ENCODE data around the gene HPSE2.
A peak's percentile ranks its signal among the peaks of the same experiment; 100 is the strongest.

The HPSE2 gene

DNA sequence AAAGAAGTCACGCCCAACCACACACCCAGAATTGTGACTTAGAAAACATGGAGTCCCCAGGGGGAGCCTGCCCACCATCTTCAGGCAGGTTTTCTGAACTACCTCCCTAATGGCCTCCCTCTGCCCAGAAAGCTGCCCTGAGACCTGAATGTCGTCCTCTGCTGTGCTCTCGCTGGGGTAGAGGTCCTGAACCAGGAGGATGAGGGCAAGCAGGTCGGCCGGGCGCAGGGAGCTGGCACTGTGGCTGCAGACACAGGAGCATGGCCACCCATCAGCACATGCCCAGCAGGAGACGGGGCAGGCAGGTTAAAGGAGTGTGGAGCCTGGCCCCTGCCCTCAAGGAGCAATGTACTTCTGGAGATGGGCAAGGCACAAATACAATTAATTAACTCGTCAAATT, 805.2 kb downstream of the HPSE2 start:
- H3K4me3 ChIP-seq (ENCODE audit: low read depth, low read length): no peak overlapping the region
- TF ChIP-seq, protein P1, sequence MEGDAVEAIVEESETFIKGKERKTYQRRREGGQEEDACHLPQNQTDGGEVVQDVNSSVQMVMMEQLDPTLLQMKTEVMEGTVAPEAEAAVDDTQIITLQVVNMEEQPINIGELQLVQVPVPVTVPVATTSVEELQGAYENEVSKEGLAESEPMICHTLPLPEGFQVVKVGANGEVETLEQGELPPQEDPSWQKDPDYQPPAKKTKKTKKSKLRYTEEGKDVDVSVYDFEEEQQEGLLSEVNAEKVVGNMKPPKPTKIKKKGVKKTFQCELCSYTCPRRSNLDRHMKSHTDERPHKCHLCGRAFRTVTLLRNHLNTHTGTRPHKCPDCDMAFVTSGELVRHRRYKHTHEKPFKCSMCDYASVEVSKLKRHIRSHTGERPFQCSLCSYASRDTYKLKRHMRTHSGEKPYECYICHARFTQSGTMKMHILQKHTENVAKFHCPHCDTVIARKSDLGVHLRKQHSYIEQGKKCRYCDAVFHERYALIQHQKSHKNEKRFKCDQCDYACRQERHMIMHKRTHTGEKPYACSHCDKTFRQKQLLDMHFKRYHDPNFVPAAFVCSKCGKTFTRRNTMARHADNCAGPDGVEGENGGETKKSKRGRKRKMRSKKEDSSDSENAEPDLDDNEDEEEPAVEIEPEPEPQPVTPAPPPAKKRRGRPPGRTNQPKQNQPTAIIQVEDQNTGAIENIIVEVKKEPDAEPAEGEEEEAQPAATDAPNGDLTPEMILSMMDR (IDR thresholded peaks at IDR 0.05; ENCODE audit: borderline replicate concordance, insufficient read depth, low read depth, low read length): no peak

DNA sequence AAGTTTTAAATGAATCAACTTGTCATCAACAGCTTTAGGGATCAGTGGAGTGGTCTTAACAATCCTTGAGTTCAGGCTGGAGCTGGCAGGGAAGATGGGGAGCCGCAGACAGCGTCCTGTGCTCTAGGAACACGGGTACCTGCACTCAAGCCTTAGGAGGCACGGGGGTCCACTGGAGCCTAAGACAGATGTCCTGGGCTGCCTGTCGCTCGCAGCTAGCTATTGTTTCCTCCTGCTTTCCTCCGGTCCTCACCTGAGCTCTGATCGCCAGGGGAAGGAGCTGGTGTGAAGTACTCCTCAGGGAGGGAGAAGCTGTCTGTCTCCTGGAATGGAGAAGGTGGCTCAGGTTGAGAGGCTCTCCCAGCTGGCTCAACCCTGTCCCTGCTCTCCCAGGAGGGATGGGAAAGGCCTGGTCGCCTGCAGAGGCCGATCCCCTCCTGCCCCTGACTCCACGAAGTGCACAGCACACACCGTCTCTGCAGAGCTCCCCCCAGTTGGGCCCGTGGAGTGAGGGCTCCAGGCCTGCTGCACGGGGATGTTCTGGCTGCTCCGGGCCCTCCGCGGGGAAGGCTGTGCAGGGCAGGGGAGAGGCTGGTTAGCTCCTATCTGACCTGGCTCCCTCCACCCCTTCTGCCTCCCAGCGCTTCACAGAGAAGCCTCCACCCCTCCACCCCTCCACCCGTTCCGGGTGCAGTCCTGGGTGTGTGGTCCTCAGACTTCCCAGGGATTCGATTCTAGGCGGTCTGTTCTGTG, 806.2 kb downstream of the HPSE2 start:
- H3K4me3 ChIP-seq (ENCODE audit: low read depth, low read length): no peak overlapping the region
- TF ChIP-seq, protein P1 (IDR thresholded peaks at IDR 0.05; ENCODE audit: borderline replicate concordance, insufficient read depth, low read depth, low read length): no peak

DNA sequence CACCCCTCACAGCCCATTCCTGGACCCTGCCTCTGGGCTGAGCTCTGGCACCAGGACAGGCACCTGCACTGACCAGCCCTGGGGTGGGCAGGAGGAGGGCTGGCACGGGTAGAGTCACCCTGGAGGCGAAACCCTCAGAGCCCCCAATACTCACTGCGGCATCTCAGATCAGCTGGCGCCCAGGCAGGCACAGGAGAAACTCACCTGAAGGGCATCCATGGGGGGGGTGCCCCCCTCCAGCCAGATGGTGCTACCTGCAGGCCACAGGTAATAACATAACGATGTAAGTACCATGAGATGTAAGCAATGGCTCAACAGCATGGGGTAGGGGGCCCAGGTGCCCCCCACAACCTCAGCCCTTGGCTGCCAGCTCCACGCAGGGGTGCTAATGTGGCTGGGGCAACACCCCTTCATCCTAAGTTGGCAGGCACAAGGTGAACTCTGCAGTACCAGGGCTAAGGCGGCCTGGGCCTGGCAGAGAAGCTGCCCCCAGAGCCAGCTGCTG, 808.6 kb downstream of the HPSE2 start:
- TF ChIP-seq, protein P1 (IDR thresholded peaks at IDR 0.05; ENCODE audit: borderline replicate concordance, insufficient read depth, low read depth, low read length): no peak

DNA sequence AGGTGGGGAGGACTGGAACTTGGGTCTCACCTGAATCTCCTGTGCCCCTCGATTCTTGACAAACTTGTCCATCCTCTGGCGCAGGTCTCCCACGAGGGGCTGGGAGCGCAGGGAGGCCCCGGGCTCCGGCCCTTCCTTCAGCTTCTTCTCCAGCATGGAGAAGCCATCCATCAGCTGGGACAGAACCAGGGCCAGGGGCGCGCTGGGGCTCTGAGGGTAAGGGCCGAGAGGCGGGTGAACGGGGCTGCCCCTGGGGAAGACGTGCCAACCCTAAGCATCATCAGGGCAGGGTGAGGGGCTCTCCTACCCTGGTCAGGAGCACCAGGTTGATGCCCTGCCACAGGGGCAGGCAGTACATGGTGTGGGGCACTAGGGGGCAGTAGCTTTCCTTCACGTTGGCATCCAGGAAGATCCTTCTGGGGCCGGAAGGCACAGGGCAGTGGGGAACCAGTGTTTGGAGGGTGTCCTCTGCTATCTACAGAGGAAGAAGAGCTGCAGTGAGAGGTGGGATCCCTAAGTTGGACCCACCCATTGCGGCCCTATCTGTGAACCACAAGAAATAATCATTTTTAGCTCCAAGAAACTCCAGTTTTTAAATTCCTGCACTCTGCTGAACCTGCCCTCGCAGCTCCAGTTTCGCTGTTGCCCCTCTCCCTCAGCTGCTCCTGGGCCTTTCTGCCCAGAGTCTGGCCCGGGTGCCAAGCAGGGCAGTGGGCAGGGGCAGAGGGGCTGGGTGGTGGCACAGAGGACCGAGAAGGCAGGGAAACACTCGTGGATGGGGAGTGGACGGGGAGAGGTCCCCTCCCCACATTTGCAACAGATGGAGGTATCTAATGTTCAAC, 809.9 kb downstream of the HPSE2 start:
- TF ChIP-seq, protein P1 (IDR thresholded peaks at IDR 0.05; ENCODE audit: borderline replicate concordance, insufficient read depth, low read depth, low read length): peak; percentile 90
- no peak overlapping the region for H3K4me3 ChIP-seq (ENCODE audit: low read depth, low read length)

More for the DNA sequence above, 808.6 kb downstream of the HPSE2 start:
- H3K4me3 ChIP-seq (ENCODE audit: low read depth, low read length): no peak overlapping the region

DNA sequence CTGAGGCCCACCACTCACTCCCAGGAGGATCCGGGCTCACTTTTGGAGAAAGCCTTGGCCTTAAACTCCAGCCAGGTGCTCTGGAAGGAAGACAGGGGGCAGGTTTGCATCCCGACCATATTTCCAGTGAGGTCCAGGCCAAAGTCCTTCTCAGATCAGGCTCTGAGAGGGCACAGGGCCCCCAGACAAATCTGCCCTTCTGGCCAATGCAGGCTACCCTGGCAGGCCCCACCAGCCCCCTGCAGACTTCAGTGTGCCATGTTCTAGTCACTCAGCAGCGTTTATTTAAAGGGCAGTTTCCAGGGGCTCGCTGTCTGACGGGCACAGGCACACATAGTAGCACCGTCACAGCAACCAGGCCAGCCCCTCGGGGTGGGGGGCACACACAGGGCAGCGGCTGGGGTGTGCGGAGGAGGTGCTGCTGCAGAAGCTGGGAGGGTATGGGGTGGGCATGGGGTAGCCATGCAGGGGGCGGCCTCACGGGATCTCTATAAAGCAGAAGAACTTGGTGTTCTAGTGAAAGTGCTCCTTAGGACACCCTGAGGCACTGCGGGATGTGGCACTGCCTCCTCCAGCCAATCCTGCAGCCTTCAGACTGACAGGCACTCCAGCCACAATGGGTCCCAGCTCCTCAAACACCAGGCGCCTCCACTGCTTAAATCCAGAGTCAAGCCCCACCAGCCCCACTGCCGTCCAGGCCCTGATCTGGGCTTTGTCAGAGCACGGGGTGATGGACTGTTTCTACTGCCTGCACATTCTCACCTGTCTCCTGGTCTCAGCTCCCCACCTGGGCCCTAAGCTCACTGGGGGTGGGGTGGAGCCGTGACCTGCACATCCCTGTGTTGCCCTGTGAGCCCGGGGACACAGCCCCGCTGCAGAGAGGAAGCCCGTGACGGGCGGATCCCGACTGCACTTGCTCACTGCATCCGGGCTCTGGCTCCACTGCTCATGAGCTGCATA, 811.1 kb downstream of the HPSE2 start:
- H3K4me3 ChIP-seq (ENCODE audit: low read depth, low read length): no peak overlapping the region
- TF ChIP-seq, protein P1 (IDR thresholded peaks at IDR 0.05; ENCODE audit: borderline replicate concordance, insufficient read depth, low read depth, low read length): no peak

DNA sequence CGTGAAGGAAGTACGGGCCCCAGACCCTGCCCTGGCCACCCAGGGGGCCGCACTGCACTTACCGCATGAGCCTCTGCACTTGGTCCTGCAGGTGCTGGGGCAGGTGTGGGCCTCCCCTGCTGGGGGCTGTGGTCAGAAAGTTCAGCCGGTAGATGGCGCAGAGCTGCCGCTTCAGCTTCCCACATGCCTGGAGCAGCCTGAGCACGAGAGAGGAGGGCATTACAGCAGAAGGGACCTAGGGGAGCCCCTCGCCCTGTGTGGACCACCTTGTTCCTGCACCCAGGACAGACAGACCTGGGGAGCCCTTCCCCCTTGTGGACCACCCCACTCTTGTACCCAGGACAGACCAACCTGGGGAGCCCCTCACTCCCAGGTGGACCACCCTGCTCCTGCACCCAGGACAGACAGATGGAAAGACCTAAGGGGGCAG, 811.9 kb downstream of the HPSE2 start:
- TF ChIP-seq, protein P1 (IDR thresholded peaks at IDR 0.05; ENCODE audit: borderline replicate concordance, insufficient read depth, low read depth, low read length): peak; percentile 29; the same call in 1 of the 2 replicates
- no peak overlapping the region for H3K4me3 ChIP-seq (ENCODE audit: low read depth, low read length)
